Prostate gland (tissue), 2 donors: ENCODE results near the gene ABCB8.

Source experiments
- POLR2AphosphoS5 ChIP-seq: sonication (generic); formaldehyde crosslinking; IDR thresholded peaks from one replicate; pipeline ENCODE4 v1.6.1; 2017; ENCODE audit warnings: antibody characterized with exemption
- TF ChIP-seq, protein P1 (sequence below), 4 experiments: fragments of 200-600 bp in 2 of 4; fragments of 450-650 bp in 2 of 4; sonication (generic) in 2 of 4; IDR thresholded peaks; 1 replicate in 3 of 4; 2 replicates in 1 of 4; pipeline ENCODE4 v1.5.1; 2016 to 2019; ENCODE audit warnings: antibody characterized with exemption in 4 of 4, mild to moderate bottlenecking in 2 of 4, moderate library complexity in 2 of 4

- TF ChIP-seq, protein P1, sequence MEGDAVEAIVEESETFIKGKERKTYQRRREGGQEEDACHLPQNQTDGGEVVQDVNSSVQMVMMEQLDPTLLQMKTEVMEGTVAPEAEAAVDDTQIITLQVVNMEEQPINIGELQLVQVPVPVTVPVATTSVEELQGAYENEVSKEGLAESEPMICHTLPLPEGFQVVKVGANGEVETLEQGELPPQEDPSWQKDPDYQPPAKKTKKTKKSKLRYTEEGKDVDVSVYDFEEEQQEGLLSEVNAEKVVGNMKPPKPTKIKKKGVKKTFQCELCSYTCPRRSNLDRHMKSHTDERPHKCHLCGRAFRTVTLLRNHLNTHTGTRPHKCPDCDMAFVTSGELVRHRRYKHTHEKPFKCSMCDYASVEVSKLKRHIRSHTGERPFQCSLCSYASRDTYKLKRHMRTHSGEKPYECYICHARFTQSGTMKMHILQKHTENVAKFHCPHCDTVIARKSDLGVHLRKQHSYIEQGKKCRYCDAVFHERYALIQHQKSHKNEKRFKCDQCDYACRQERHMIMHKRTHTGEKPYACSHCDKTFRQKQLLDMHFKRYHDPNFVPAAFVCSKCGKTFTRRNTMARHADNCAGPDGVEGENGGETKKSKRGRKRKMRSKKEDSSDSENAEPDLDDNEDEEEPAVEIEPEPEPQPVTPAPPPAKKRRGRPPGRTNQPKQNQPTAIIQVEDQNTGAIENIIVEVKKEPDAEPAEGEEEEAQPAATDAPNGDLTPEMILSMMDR (IDR thresholded peaks at IDR 0.05): no peak
- no peak for TF ChIP-seq POLR2AphosphoS5
Measured at GRCh38 chr7:150993511-150993910, 34.7 kb upstream of the ABCB8 start.
